ENCODE results near the gene IDH3A.

- TF ChIP-seq EZH2 (IDR thresholded peaks at IDR 0.05; ENCODE audit: borderline replicate concordance, low read depth, low read length, poor library complexity, severe bottlenecking) = no peak
- TF ChIP-seq, protein P1, sequence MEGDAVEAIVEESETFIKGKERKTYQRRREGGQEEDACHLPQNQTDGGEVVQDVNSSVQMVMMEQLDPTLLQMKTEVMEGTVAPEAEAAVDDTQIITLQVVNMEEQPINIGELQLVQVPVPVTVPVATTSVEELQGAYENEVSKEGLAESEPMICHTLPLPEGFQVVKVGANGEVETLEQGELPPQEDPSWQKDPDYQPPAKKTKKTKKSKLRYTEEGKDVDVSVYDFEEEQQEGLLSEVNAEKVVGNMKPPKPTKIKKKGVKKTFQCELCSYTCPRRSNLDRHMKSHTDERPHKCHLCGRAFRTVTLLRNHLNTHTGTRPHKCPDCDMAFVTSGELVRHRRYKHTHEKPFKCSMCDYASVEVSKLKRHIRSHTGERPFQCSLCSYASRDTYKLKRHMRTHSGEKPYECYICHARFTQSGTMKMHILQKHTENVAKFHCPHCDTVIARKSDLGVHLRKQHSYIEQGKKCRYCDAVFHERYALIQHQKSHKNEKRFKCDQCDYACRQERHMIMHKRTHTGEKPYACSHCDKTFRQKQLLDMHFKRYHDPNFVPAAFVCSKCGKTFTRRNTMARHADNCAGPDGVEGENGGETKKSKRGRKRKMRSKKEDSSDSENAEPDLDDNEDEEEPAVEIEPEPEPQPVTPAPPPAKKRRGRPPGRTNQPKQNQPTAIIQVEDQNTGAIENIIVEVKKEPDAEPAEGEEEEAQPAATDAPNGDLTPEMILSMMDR (conservative IDR thresholded peaks at IDR 0.05; ENCODE audit: low read depth, low read length) = no peak
These were observed 37.4 kb upstream of the IDH3A start for GRCh38 chr15:78111788-78112187.

Measured in A673 (cell line).